DMS53 treated with DMSO at 0.1 percent for 48 hours (cell line): ENCODE data around the gene HOXA13.
A peak's percentile ranks its signal among the peaks of the same experiment; 100 is the strongest.

Source experiments
- DNase-seq: peaks from one replicate; lab custom pipeline; 2025; ENCODE audit not compliant: unreplicated experiment; lab: John Stamatoyannopoulos, UW

HOXA13 gene

GRCh38 chr7:27171325-27171636, 28.6 kb downstream of the HOXA13 start:
- DNase-seq = no peak

DNA sequence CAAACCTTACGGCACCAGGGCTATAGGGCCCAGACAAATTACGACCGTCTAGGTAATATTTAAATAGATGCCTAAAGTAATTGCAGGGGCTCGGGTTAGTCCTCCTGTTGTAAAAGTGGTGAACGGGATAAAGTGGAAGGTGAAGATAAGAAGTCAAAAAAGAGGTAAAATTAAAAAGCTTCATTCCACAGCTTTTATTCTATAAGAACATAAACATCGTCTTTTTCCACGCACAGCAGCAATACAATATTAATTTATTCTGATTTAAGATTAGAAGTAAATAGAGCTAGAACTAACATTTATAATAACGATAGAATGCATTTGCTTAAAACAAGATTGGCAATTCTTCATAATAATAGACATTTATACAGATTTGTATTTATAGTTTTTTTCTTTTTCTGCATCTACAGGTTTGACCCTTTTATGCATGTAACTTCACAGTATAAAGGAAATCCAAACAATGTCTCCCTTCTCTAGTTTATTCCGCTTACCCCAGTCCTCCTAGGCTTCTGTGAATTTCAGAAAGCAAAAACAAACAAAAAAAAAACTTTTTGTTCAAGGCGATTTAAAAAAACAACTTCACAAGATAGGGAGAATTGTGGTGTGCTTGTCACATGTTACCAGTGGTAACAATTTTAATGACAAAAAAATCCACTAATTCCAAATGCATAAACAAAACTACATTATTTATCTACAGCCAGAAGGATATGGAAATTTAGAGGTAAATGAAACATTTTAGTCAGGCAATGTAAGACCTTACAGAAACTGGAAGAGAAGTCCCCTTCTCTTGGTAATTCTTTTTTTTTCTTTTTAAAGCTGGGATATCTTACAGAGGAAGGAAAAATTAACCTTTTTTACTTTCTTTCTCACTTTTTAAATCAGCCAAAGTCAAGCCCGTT, 29.2 kb downstream of the HOXA13 start:
- no peak for DNase-seq

- DNase-seq = no peak
These were observed 30.0 kb downstream of the HOXA13 start for GRCh38 chr7:27169658-27170425.

DNA sequence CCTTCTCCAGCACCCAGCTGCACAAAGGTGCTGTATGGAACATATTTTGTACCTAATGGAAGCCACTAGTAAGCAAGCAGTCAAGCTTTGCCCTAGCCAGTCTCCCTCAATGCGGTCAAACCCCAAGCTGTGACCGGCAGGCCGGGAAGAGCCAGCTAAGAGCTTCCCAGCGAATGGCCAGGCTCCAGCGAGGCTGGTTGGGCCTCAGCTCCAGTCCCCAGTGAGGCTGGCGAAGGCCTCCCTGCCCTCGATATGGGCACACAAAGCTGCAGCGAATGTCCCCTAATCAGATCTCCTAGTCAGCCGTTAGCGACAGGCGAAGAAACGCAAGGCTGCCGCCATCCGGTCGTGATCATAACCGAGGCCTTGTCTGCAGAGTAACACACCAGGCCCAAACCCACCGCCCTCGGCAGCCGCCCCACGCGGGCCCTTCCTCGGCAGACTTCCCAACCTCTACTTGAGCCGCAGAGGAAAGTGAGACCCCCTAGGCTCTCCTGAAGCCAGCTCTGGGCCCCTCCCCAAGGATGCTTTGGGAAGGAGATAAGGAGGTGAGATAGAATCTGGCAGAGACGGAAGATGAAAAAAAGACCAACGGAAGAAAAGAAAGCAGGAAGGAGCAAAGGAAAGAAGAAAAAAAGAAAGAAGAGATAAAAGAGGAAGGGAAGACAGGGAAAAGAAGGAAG, 31.5 kb downstream of the HOXA13 start:
- no peak for DNase-seq

DNA sequence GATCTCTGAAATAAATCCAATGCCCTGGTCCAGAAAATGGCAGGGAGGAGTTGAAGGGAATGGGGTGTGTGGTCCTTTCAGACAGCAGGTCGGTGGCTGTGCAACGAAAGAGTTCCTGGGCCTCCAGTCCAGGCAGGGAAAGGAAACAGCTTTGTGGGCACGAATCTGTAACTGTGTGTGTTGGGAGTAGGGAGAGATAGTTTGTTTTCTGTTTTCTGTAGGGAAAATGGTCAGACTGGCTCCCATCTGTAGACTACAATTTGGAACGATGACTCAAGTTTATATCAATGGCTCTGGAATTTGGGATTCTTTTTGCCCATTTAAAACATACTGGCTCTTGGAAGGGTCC, 32.0 kb downstream of the HOXA13 start:
- DNase-seq = no peak

- no peak for DNase-seq
These were observed 33.1 kb downstream of the HOXA13 start for GRCh38 chr7:27166531-27167505.

DNA sequence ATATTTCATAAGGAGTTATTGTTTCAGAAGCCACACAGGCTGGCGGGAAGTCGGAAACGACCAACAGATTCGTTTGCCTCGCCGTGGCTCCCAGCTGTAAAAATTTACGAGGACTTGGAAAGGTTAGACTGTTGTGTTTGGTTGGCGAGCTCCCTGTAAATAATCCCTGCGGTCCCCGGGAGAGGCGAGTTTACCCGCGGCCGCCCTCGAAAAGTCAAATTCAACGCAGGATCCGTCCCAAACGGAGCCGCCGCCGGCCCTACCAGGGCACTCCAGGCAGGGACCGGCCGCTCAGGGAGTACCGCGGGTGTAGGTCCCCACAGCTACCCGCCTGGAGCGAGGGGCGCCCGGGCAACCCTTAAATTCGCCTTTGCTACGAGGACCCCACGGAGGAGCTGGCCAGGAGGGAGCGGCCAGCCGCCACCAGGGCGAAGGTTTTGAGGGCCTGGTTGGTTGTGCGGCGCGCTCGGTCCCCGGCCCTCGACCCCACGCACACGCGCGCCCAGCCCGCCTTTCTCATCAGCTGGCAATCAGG, 33.8 kb downstream of the HOXA13 start:
- DNase-seq = no peak

DNA sequence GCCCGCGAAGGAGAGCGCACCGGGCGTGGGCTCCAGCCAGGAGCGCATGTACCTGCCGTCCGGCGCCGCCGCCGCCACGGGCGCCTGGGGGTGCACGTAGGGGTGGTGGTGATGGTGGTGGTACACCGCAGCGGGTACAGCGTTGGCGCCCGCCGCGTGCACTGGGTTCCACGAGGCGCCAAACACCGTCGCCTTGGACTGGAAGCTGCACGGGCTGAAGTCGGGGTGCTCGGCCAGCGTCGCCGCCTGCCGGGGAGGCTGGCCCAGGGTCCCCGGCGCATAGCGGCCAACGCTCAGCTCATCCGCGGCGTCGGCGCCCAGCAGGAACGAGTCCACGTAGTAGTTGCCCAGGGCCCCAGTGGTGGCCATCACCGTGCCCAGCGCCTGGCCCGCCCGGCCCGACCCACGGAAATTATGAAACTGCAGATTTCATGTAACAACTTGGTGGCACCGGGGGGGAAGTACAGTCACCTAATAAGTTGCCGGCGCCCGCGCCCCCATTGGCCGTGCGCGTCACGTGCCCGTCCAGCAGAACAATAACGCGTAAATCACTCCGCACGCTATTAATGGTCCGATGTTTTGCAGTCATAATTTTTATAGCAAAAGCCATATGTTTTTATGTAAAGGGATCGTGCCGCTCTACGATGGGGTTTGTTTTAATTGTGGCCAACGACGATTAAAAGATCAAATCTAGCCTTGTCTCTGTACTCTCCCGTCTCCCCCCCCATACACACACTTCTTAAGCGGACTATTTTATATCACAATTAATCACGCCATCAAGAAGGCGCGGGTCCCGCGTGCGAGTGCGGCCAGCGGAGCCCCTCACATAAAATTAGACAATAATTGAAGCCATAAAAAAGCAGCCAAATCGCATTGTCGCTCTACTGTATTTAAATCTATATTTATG, 34.5 kb downstream of the HOXA13 start, which contains the start of gene HOXA9:
TSS of gene HOXA9 (minus strand) at position 449 of the 907 bp plus-strand sequence. CDS start at position 369, 80 bp downstream.
- no peak for DNase-seq

- no peak for DNase-seq
These were observed 35.4 kb downstream of the HOXA13 start for GRCh38 chr7:27164367-27165088.

DNA sequence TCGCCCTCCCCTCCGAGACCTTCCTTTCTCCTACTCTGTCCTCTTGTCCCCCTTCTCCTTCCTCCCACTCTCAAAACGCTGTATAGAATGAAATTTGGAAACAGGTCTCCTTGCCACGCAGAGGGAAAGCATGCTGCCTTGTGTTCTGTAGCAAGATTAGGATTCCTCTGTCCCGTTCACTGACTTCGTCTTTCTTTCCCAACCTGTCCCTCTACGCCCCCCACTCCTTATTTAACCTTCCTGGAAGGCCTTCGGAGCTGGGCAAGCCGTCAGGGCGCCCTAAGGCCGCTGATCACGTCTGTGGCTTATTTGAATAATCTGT, 35.9 kb downstream of the HOXA13 start:
- no peak for DNase-seq

GRCh38 chr7:27163288-27164044, 36.4 kb downstream of the HOXA13 start:
- no peak for DNase-seq

DNA sequence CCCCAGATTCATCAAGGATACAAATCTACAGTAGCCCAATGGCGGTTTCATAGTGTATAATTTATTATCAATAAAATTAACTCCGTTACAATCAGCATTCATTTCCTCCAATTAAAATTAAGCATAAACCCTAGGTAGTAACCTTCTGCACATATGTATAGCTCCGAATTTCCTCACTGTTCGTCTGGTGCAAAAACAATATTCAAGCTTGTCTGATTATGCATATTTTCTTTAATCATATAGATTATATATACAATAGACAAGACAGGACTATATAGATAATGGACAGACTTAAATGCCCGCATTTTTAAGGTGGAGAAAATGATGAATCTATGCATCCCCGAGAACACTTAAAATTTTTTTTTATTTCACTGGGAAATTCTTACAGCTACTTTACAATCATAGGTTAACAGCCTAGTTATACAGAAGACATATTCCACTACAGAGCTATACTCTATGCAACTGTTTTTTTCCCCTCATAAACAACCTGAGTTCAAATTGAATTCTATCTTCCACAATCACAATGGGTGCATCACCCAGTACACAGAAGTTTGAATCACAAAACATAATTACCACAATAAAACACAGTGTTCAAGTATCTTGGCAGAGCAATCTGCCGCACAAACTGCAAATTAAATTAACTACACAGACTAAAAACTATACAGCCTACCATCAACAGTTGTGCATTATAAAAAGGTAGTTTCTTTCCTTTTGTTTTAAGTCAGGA, 37.2 kb downstream of the HOXA13 start:
- DNase-seq = no peak

- DNase-seq = no peak
These were observed 38.0 kb downstream of the HOXA13 start for GRCh38 chr7:27161721-27162560.

GRCh38 chr7:27161214-27161720, 38.6 kb downstream of the HOXA13 start:
- no peak for DNase-seq

DNA sequence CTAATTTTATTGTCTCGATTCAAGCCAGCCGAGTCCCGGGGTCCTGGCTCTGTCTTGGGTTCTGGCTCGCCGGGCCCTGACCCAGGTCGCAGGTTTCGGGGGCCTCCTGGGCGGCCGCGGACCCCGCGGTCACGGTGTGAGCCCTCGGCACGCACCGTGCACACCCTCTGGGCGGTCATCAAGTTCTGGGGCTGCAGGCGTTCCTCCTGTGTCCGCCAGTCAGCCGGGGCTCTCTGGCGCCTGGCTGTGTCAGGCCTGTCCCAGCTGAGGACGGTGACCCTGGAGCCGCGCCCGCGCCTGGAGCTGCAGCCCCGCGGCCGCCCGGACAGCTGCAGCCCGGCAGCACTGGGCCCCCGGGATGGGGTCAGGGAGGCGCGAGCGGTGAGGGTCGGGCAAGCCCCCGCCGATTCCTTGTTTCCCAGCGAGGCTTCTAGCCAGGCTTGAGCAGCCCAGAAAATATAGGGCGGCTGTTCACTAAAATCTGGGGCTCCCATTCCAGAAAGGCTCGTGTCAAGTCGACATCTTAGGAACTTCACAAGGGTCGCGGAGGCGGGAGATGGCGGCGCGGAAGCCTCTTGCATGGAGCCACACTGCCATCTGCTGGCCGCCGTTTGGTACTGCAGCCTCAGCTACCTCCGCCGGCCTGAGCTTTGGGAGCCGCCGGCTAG, 39.2 kb downstream of the HOXA13 start:
- DNase-seq = peak; percentile 70

DNA sequence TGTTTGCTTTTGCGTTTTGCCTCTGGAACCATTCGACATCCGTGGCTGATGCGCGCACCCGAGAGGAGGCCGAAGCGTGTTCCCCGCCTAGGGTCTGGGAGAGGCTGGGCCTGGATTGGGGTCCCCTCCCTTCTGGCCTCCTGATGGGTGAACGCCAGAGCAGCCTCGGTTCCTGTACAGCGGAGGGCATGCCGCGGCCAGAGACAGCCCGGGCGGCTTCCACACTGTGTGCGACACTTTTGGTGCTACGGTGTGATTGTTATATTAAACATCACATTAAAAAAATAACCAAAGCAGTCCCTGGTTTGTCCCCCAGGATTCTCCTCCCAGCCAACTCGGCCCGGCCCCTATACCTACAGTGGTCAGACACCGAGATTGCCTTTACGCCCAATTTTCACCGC, 39.7 kb downstream of the HOXA13 start:
- DNase-seq = no peak
